Peyer's patch (tissue), 4 donors: ENCODE data around the gene FAM174B.

Source experiments
- CTCF ChIP-seq, 6 experiments: fragments of 450-650 bp in 4 of 6; fragments of 200-600 bp in 2 of 6; sonication (generic) in 1 of 6; IDR thresholded peaks; one replicate each; pipeline ENCODE4 v1.5.1; 2017 to 2019; ENCODE audit warnings: antibody characterized with exemption in 6 of 6, mild to moderate bottlenecking in 3 of 6, moderate library complexity in 1 of 6
- POLR2A ChIP-seq, 2 donors: fragments of 450-650 bp; IDR thresholded peaks; one replicate each; pipeline ENCODE4 v1.5.1; 2017; ENCODE audit warnings: antibody characterized with exemption in 2 of 2, mild to moderate bottlenecking in 2 of 2, moderate library complexity in 2 of 2

- no peak for TF ChIP-seq CTCF (IDR thresholded peaks at IDR 0.05)
- TF ChIP-seq POLR2A (IDR thresholded peaks at IDR 0.05) = no peak
These were observed 5.3 kb downstream of the FAM174B start for GRCh38 chr15:92650256-92650655.
